ENCODE results near the gene NACC2. TPM values are rescaled to one million over a fixed set of nuclear protein-coding genes. Genes with fewer than 3 reads are reported as not detected.

Gene NACC2
- total and polyA plus RNA-seq, 2 of the 8 experiments (the other 6 are each of a cell fraction or from before 2014, with no cell fraction given): 8.3 to 14.0 TPM

DNA sequence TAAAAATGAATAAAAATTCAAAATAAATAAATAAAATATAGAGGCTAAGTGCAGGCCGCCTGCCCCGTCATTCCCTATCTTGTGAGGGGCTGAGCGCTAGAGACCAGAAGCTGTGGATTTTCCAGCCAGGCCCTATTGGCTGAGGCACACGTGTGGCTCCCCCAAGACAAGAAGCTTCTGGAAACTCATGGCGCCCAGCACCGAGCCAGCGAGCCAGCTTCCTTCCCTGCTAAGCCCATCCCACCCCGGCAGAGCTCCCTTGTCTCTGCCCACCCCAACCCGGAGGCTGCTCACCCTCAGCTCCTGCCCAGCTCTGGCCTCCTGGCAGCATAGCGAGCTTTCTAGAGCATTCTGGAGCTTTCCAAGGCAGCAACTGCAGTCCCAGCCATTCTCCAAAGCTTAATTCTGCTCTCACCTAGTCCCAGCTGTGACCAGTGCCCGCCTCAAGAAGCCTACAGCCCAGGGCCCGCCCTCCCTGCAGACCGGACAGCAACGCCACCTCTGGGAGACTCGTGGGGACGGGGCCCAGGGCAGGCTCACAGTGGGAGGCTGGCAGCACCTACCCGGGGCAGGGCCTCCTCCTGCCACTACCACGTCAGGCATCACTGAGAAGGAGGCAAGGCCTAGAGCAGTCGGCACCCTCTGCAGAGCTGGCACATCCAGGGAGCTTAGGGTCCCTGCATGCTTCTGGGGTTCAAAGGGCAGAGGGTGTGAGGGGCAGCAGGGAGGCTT, 46.8 kb upstream of the NACC2 start:
- H3K23ac ChIP-seq (ENCODE audit: insufficient read length): no peak overlapping the region
- 84% methylated on average over 18 of the region's 19 CpGs; no CpG with 5 or more reads in 1 of the 2 experiments for WGBS, 2 experiments (ENCODE audit: extremely low coverage in 1 of 2, insufficient coverage in 1 of 2, insufficient read length in 1 of 2, insufficient replicate concordance in 2 of 2, low coverage in 1 of 2, low lambda C conversion rate in 2 of 2, missing lambda C conversion rate in 1 of 2)
- H2BK12ac ChIP-seq (ENCODE audit: low read depth, low read length): peak overlapping the region; percentile 82; the same call in 1 of the 2 replicates
- no peak overlapping the region for H3K4me3 ChIP-seq (ENCODE audit: extremely low read depth in 1 of 4, insufficient read depth in 2 of 4, low read depth in 3 of 4, low read length in 4 of 4)
- CTCF ChIA-PET (ENCODE audit: partially characterized antibody): interaction anchor here (0.6 to 3.1 kb wide), 25 partner anchors 10 to 347 kb away, joined by 3 to 16 read pairs (median 3); no protein-coding TSS in a partner anchor
- 0 out of 2 replicates have a peak overlapping the region, but pooled peaks have one; percentile 48 for H2AK5ac ChIP-seq (ENCODE audit: low read depth, low read length)
- no peak overlapping the region for H3K27ac ChIP-seq (ENCODE audit: low read depth, low read length)
- no peak overlapping the region for H3K4ac ChIP-seq (replicated peaks; ENCODE audit: insufficient read length, low read depth, low read length)
- peak overlapping the region; percentile 7 for H2BK120ac ChIP-seq (replicated peaks; ENCODE audit: low read depth, low read length)
- POLR2A ChIA-PET (ENCODE audit: partially characterized antibody): no interaction called here
- H3K56ac ChIP-seq (replicated peaks; ENCODE audit: insufficient read length, low read depth, low read length): no peak overlapping the region
- no peaks in the 10 kb centered on the region for H4K20me1 ChIP-seq (replicated peaks in 1 of 2; ENCODE audit: control insufficient read depth in 1 of 2, insufficient read depth in 2 of 2, low read length in 2 of 2)
- peaks cover 3 to 21% (median 13%) of the 10 kb centered on the region in 4 experiments for H3K4me1 ChIP-seq (replicated peaks in 1 of 4; ENCODE audit: control insufficient read depth in 3 of 4, insufficient read depth in 4 of 4, low read length in 3 of 4)
- H3K18ac ChIP-seq (ENCODE audit: extremely low read depth, low read length): peak overlapping the region; percentile 41
- FAIRE-seq (no peak), DNase-seq (ENCODE audit: low read depth in 1 of 2, low spot score in 2 of 2) (no peak)
- H2AFZ ChIP-seq (ENCODE audit: low read length): no peak overlapping the region
- no peaks in the 10 kb centered on the region for H3K79me2 ChIP-seq (ENCODE audit: control insufficient read depth in 1 of 2, insufficient read depth in 2 of 2, low read length in 2 of 2)
- peak overlapping the region; percentile 50 for H2BK15ac ChIP-seq (ENCODE audit: low read length)
- peak overlapping the region; percentile 90; the same call in 1 of the 2 replicates for H2BK5ac ChIP-seq (ENCODE audit: low read depth, low read length)
- peaks cover 2% of the 10 kb centered on the region; the same call in 1 of the 2 replicates for H3K23me2 ChIP-seq (ENCODE audit: low read depth, low read length)
- H4K5ac ChIP-seq (ENCODE audit: insufficient read length, low read depth, low read length): peak overlapping the region; percentile 29
- no peaks in the 10 kb centered on the region for H3K79me1 ChIP-seq (ENCODE audit: low read depth, low read length)
- H3K9ac ChIP-seq (replicated peaks in 1 of 4; ENCODE audit: extremely low read depth in 1 of 4, low read depth in 3 of 4, low read length in 3 of 4): no peak overlapping the region
- peak overlapping the region; percentile 15 for H4K91ac ChIP-seq (replicated peaks; ENCODE audit: insufficient read length, low read length)
- H3K36me3 ChIP-seq (ENCODE audit: control insufficient read depth in 2 of 4, insufficient read depth in 4 of 4, low read length in 3 of 4): no peaks in the 10 kb centered on the region
- H2BK20ac ChIP-seq (ENCODE audit: low read length): peak overlapping the region; percentile 88; the same call in 1 of the 2 replicates
- H3K4me2 ChIP-seq (ENCODE audit: insufficient read depth in 1 of 2, low read depth in 2 of 2, low read length in 2 of 2): 0 out of 4 replicates have a peak overlapping the region, but pooled peaks of 1 of the 2 experiments have one; percentile 16
- H3K27me3 ChIP-seq (replicated peaks in 1 of 4; ENCODE audit: control insufficient read depth in 3 of 4, extremely low read depth in 1 of 4, insufficient read depth in 3 of 4, low read length in 3 of 4): no peaks in the 10 kb centered on the region; a peak in 1 of 7 replicates
- no peak for TF ChIP-seq YY1 (IDR thresholded peaks at IDR 0.05; ENCODE audit: low read depth, low read length)
- peak; percentile 23 for TF ChIP-seq EZH2 (IDR thresholded peaks at IDR 0.05; ENCODE audit: low read depth, low read length, severe bottlenecking)
- no peak for TF ChIP-seq RFX5 (IDR thresholded peaks at IDR 0.05; ENCODE audit: borderline replicate concordance, low read depth, low read length)
- H3K9me3 ChIP-seq (ENCODE audit: insufficient read depth in 2 of 2, low read depth in 1 of 2, low read length in 1 of 2): no peaks in the 10 kb centered on the region
- H4K8ac ChIP-seq (ENCODE audit: extremely low read depth, insufficient read depth, low read length): peak overlapping the region; percentile 28; the same call in 1 of the 2 replicates
- no peak overlapping the region for H3K14ac ChIP-seq (ENCODE audit: insufficient read length)
